Ovary (tissue), 3 donors: ENCODE data around the gene DAB1.

ENCODE experiments used
- EP300 ChIP-seq: sonication (generic); formaldehyde crosslinking; IDR thresholded peaks from one replicate; pipeline ENCODE4 v1.6.1; 2017; ENCODE audit warnings: antibody characterized with exemption
- POLR2A ChIP-seq: fragments of 450-650 bp; IDR thresholded peaks from one replicate; pipeline ENCODE4 v1.6.1; 2017; ENCODE audit warnings: antibody characterized with exemption, mild to moderate bottlenecking, moderate library complexity
- TF ChIP-seq, protein P1 (sequence below), 3 donors: fragments of 450-650 bp in 2 of 3; fragments of 200-600 bp in 1 of 3; IDR thresholded peaks; one replicate each; pipeline versions ENCODE4 v1.5.1 to v1.8.0; 2016 to 2022; ENCODE audit warnings: antibody characterized with exemption in 3 of 3, mild to moderate bottlenecking in 1 of 3
- donor health status: DM: no; HTN: no; CAD: no.

DNA sequence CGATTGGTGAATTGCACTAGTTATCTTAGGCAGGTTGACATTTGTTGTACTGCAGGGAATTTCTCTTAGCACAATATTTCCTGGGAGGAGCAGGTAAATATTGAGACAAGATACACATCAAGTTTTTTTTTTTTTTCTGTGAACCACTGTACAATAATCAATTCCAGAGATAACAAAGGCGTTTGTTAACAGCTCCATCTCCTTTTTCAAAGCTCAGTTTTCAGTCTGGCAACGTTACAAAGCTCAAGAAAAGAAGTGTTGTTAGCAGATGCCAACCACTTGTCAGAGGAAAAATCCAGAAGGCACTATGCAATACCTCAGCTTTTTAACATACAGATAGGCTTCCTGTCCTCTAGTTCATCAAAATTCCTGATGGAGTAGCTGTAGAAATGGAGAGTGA lies 40.9 kb upstream of the DAB1 start:
- TF ChIP-seq, protein P1, sequence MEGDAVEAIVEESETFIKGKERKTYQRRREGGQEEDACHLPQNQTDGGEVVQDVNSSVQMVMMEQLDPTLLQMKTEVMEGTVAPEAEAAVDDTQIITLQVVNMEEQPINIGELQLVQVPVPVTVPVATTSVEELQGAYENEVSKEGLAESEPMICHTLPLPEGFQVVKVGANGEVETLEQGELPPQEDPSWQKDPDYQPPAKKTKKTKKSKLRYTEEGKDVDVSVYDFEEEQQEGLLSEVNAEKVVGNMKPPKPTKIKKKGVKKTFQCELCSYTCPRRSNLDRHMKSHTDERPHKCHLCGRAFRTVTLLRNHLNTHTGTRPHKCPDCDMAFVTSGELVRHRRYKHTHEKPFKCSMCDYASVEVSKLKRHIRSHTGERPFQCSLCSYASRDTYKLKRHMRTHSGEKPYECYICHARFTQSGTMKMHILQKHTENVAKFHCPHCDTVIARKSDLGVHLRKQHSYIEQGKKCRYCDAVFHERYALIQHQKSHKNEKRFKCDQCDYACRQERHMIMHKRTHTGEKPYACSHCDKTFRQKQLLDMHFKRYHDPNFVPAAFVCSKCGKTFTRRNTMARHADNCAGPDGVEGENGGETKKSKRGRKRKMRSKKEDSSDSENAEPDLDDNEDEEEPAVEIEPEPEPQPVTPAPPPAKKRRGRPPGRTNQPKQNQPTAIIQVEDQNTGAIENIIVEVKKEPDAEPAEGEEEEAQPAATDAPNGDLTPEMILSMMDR (IDR thresholded peaks at IDR 0.05) = no peak
- no peak for TF ChIP-seq POLR2A
- TF ChIP-seq EP300 = no peak
